DLD1 (cell line): ENCODE results near the gene GOLGA8J.
"Not testable (repeated sequence)": the region's sequence is repeated elsewhere in the genome, so short reads cannot be mapped to it uniquely, and the experiment has no call there.

Experiments used
- in situ Hi-C: cut with HindIII; loops from 2 replicates; pipeline ENCODE4 v1.10.0; 2017; ENCODE audit warnings: low sequenced_read_pairs

The GOLGA8J gene

DNA sequence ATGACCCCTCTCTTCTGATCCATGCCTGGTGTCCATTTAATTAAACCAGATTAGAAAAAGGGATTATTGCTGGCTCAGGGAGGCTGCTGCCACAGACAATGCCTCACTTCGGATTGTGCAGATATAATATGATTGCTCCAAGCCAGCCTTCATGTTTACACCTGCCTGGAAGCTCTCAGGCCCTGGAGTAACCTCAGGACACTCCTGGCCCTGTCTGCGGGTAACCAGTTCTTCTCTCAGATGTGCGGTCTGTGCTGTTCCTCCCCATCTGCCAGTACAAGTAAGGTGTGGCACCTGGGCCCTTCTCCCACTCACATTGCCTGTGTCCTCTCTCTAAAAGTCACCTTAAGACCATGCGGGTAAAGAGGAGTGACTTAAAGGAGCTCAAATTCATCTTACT is 8.8 kb upstream of the GOLGA8J start:
- in situ Hi-C loops: no loop called here

- in situ Hi-C loops: not testable (repeated sequence)
Measured at GRCh38 chr15:30080816-30081215, 1.9 kb upstream of the GOLGA8J start.

GRCh38 chr15:30097827-30098226 is 15.1 kb downstream of the GOLGA8J start:
- in situ Hi-C loops: not testable (repeated sequence)

GRCh38 chr15:30102890-30103289 is 20.1 kb downstream of the GOLGA8J start:
- in situ Hi-C loops: not testable (repeated sequence)

DNA sequence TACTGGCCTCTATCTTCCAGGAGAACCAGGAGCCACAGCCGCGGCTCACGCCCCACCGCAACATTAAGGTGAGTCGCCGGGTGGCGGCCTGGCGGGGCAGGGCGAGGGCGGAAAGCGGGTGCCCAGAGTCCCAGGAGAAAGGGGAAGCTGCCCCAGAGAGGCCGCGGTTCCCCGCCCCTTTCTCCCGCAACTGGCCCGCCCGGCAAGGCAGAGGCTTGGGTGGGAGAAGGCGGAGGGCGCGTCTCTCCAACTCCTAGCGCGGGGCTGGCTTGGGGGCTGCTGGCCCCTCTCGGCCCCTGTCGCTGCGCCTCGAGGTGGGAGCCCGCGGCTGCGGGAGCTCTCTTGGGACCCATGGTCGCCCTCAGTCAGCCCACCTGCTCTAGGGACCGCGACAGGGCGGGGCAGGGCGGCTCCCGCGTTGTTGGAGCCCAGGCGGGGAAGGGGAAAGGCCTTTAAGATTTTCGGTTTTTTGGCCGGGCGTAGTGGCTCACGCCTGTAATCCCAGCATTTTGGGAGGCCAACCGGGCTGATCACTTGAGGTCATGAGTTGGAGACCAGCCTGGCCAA is 21.3 kb downstream of the GOLGA8J start:
- in situ Hi-C loops: not testable (repeated sequence)

DNA sequence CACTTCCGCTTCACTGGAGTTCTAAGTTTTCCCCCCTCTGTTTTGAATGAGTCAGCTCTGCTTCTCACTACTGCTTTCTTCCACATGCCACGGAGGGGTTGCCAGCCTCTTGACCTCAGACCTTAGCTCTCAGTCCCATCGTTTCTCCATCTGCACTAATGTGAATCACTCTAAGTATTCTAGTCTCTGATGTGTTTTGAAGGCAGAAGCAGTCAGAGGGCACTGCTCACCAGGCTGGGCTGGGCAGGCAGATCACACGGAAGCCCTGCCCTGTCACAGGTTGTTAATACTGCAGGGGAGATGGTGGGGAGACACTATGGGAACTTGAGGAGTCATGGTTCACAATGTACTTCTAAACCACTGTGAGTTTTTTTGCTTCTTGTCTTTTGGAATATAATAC is 27.8 kb downstream of the GOLGA8J start:
- in situ Hi-C loops: not testable (repeated sequence)

GRCh38 chr15:30130066-30130465 is 47.3 kb downstream of the GOLGA8J start:
- in situ Hi-C loops: not testable (repeated sequence)

GRCh38 chr15:30134751-30135150 is 52.0 kb downstream of the GOLGA8J start, which contains the start of gene GOLGA8T:
TSS of gene GOLGA8T (plus strand) at chr15:30135051. CDS start at chr15:30135149, 98 bp downstream.
- in situ Hi-C loops: not testable (repeated sequence)
